Esophagus muscularis mucosa (tissue), 4 donors: ENCODE results near the gene TMEM258. TPM values are rescaled to one million over a fixed set of nuclear protein-coding genes. Genes with fewer than 3 reads are reported as not detected.

Experiments
- DNase-seq: peaks from one replicate; pipeline ENCODE4 v3.0.0-alpha.2; 2017; ENCODE audit errors: extremely low spot score
- H3K27ac ChIP-seq, 4 donors: fragments of 200-600 bp; sonication (generic); replicated peaks in 1 of 4; 1 replicate in 3 of 4; 2 replicates in 1 of 4; pipeline ENCODE4 v1.5.1; 2016 to 2019; ENCODE audit warnings: mild to moderate bottlenecking in 1 of 4
- H3K27me3 ChIP-seq, 4 donors: fragments of 200-600 bp; sonication (generic); one replicate each; pipeline versions ENCODE4 v1.5.1 to v1.6.0; 2016 to 2019
- H3K36me3 ChIP-seq, 4 donors: fragments of 200-600 bp; sonication (generic); one replicate each; pipeline ENCODE4 v1.5.1; 2016 to 2019
- H3K4me1 ChIP-seq, 4 donors: fragments of 200-600 bp; sonication (generic); one replicate each; pipeline ENCODE4 v1.5.1; 2016 to 2019
- H3K4me3 ChIP-seq, 4 donors: fragments of 200-600 bp; sonication (generic); 1 replicate in 2 of 4; 2 replicates in 2 of 4; pipeline ENCODE4 v1.5.1; 2016 to 2019; ENCODE audit warnings: mild to moderate bottlenecking in 4 of 4, moderate library complexity in 1 of 4
- H3K9me3 ChIP-seq, 4 donors: fragments of 200-600 bp; sonication (generic); 1 replicate in 3 of 4; 2 replicates in 1 of 4; pipeline ENCODE4 v1.5.1; 2016 to 2019
- CTCF ChIP-seq, 3 experiments: fragments of 200-600 bp in 2 of 3; fragments of 450-650 bp in 1 of 3; sonication (generic) in 2 of 3; IDR thresholded peaks; one replicate each; pipeline ENCODE4 v1.5.1; 2017 to 2019; ENCODE audit warnings: antibody characterized with exemption in 3 of 3, mild to moderate bottlenecking in 2 of 3, moderate library complexity in 1 of 3
- EP300 ChIP-seq: sonication (generic); formaldehyde crosslinking; IDR thresholded peaks from one replicate; pipeline ENCODE4 v1.6.1; 2017; ENCODE audit warnings: antibody characterized with exemption
- POLR2A ChIP-seq: fragments of 450-650 bp; IDR thresholded peaks from one replicate; pipeline ENCODE4 v1.6.1; 2017; ENCODE audit warnings: antibody characterized with exemption, moderate library complexity, mild to moderate bottlenecking, low read depth
- POLR2AphosphoS5 ChIP-seq, 2 donors: sonication (generic); formaldehyde crosslinking; IDR thresholded peaks; one replicate each; pipeline ENCODE4 v1.6.1; 2017; ENCODE audit warnings: antibody characterized with exemption in 2 of 2
- WGBS: methylation state at CpG from one replicate; pipeline ENCODE4 v1.1.5; 2018; 5-methylcytosine and 5-hydroxymethylcytosine counted together
- intact Hi-C: fragments of 100-400 bp; cut with DNase I; formaldehyde crosslinking; loops from one replicate; pipeline ENCODE4 v1.15.1; 2023
- total RNA-seq, 4 donors: library from RNA; depleted of rRNA; stranded (reverse); fragments of >200 nt; gene quantifications; one replicate each; pipeline versions ENCODE4 v1.1.0 to v1.2.1, GENCODE V29; 2016

The TMEM258 gene
- total RNA-seq, 4 donors from 2014 or later = 34.5 to 48.2 (median 43.8) TPM

- peaks cover 23 to 58% (median 49%) of the 10 kb centered on the region in 4 donors for H3K4me1 ChIP-seq
- no peaks in the 10 kb centered on the region for H3K9me3 ChIP-seq
- peaks cover 0 to 13% (median 0%) of the 10 kb centered on the region in 4 donors for H3K36me3 ChIP-seq
- intact Hi-C loops = no loop called here
- H3K4me3 ChIP-seq = no peak overlapping the region
- peak overlapping the region; percentile 53 to 79 (median 67) for H3K27ac ChIP-seq
- TF ChIP-seq EP300 (no peak), POLR2AphosphoS5 (IDR thresholded peaks at IDR 0.05) (no peak), POLR2A (no peak), CTCF (IDR thresholded peaks at IDR 0.05) (no peak)
- no peak for DNase-seq
- WGBS = 93% methylated on average over 12 of the region's 12 CpGs
- no peaks in the 10 kb centered on the region for H3K27me3 ChIP-seq
Observed at GRCh38 chr11:61833926-61834277, 41.5 kb upstream of the TMEM258 start.

- Histone ChIP-seq H3K27me3 (no peaks in the 10 kb centered on the region), H3K4me1 (peaks cover 28 to 63% (median 53%) of the 10 kb centered on the region in 4 donors), H3K27ac (peak overlapping the region in 2 of 4 donors; percentile 79 to 82), H3K4me3 (no peak overlapping the region), H3K9me3 (no peaks in the 10 kb centered on the region), H3K36me3 (peaks cover 0 to 9% (median 0%) of the 10 kb centered on the region in 4 donors)
- TF ChIP-seq CTCF (IDR thresholded peaks at IDR 0.05) = no peak
- TF ChIP-seq EP300 = no peak
- no peak for TF ChIP-seq POLR2A
- no peak for TF ChIP-seq POLR2AphosphoS5 (IDR thresholded peaks at IDR 0.05)
- WGBS = 92% methylated on average over 11 of the region's 11 CpGs
- DNase-seq = no peak
- intact Hi-C loops = no loop called here
Observed at GRCh38 chr11:61833471-61833870, 41.1 kb upstream of the TMEM258 start.

GRCh38 chr11:61832754-61833153, 40.4 kb upstream of the TMEM258 start:
- Histone ChIP-seq H3K4me1 (peaks cover 31 to 70% (median 60%) of the 10 kb centered on the region in 4 donors), H3K27ac (peak overlapping the region in 2 of 4 donors; percentile 82 to 91), H3K27me3 (no peaks in the 10 kb centered on the region), H3K4me3 (no peak overlapping the region), H3K36me3 (peaks cover 0 to 1% (median 0%) of the 10 kb centered on the region in 4 donors), H3K9me3 (no peaks in the 10 kb centered on the region)
- DNase-seq = no peak
- intact Hi-C loops = no loop called here
- TF ChIP-seq POLR2A = no peak
- WGBS = 75% methylated on average over 6 of the region's 7 CpGs

GRCh38 chr11:61832207-61832606, 39.8 kb upstream of the TMEM258 start:
- TF ChIP-seq EP300 = no peak
- H3K27me3 ChIP-seq = no peaks in the 10 kb centered on the region
- H3K36me3 ChIP-seq = no peaks in the 10 kb centered on the region
- no peaks in the 10 kb centered on the region for H3K9me3 ChIP-seq
- peak overlapping the region in 2 of 4 donors; percentile 82 to 91 for H3K27ac ChIP-seq
- H3K4me1 ChIP-seq = peaks cover 31 to 75% (median 64%) of the 10 kb centered on the region in 4 donors
- 78% methylated on average over 3 of the region's 4 CpGs for WGBS
- intact Hi-C loops = no loop called here
- DNase-seq = no peak
- H3K4me3 ChIP-seq = no peak overlapping the region

GRCh38 chr11:61830237-61831105, 38.1 kb upstream of the TMEM258 start:
- H3K4me3 ChIP-seq = peak overlapping the region in 1 of 4 donors; percentile 61

More at GRCh38 chr11:61830237-61831105, 38.1 kb upstream of the TMEM258 start:
- TF ChIP-seq EP300 (no peak), POLR2A (no peak), CTCF (IDR thresholded peaks at IDR 0.05) (no peak), POLR2AphosphoS5 (IDR thresholded peaks at IDR 0.05) (peak in 1 of 2 donors; percentile 43)
- Histone ChIP-seq H3K9me3 (no peaks in the 10 kb centered on the region), H3K4me1 (peaks cover 29 to 79% (median 68%) of the 10 kb centered on the region in 4 donors), H3K36me3 (no peaks in the 10 kb centered on the region), H3K27me3 (no peaks in the 10 kb centered on the region), H3K27ac (peak overlapping the region; percentile 77 to 91 (median 86))
- DNase-seq = no peak
- intact Hi-C loops = no loop called here
- WGBS = 36% methylated on average over 8 of the region's 8 CpGs
